ENCODE results near the gene NTRK3. TPM values are rescaled to one million over a fixed set of nuclear protein-coding genes. Genes with fewer than 3 reads are reported as not detected.

NTRK3 gene
- total RNA-seq, 1 donor from 2014 or later = not detected

- TF ChIP-seq CTCF (conservative IDR thresholded peaks at IDR 0.05; ENCODE audit: low read depth, low read length) = no peak
Measured at GRCh38 chr15:88048237-88048636, 208.3 kb downstream of the NTRK3 start.

GRCh38 chr15:88046576-88047129, 209.9 kb downstream of the NTRK3 start:
- H3K4me3 ChIP-seq (ENCODE audit: low read depth, low read length) = no peak overlapping the region
- no peak for TF ChIP-seq CTCF (conservative IDR thresholded peaks at IDR 0.05; ENCODE audit: low read depth, low read length)
- DNase-seq (ENCODE audit: low read depth) = no peak

More at GRCh38 chr15:88048237-88048636, 208.3 kb downstream of the NTRK3 start:
- DNase-seq (ENCODE audit: low read depth) = no peak
- H3K4me3 ChIP-seq (ENCODE audit: low read depth, low read length) = no peak overlapping the region

GRCh38 chr15:88043396-88043795, 213.1 kb downstream of the NTRK3 start:
- no peak for TF ChIP-seq CTCF (conservative IDR thresholded peaks at IDR 0.05; ENCODE audit: low read depth, low read length)
- DNase-seq (ENCODE audit: low read depth) = no peak

GRCh38 chr15:88042047-88042446, 214.5 kb downstream of the NTRK3 start:
- no peak overlapping the region for H3K4me3 ChIP-seq (ENCODE audit: low read depth, low read length)
- DNase-seq (ENCODE audit: low read depth) = no peak

More at GRCh38 chr15:88043396-88043795, 213.1 kb downstream of the NTRK3 start:
- H3K4me3 ChIP-seq (ENCODE audit: low read depth, low read length) = no peak overlapping the region

GRCh38 chr15:88040516-88040915, 216.0 kb downstream of the NTRK3 start:
- H3K4me3 ChIP-seq (ENCODE audit: low read depth, low read length) = no peak overlapping the region
- no peak for DNase-seq (ENCODE audit: low read depth)
- no peak for TF ChIP-seq CTCF (conservative IDR thresholded peaks at IDR 0.05; ENCODE audit: low read depth, low read length)

More at GRCh38 chr15:88042047-88042446, 214.5 kb downstream of the NTRK3 start:
- TF ChIP-seq CTCF (conservative IDR thresholded peaks at IDR 0.05; ENCODE audit: low read depth, low read length) = no peak

GRCh38 chr15:88038261-88038660, 218.3 kb downstream of the NTRK3 start:
- no peak for TF ChIP-seq CTCF (conservative IDR thresholded peaks at IDR 0.05; ENCODE audit: low read depth, low read length)

GRCh38 chr15:88036154-88036839, 220.2 kb downstream of the NTRK3 start:
- H3K4me3 ChIP-seq (ENCODE audit: low read depth, low read length) = no peak overlapping the region
- no peak for DNase-seq (ENCODE audit: low read depth)
- TF ChIP-seq CTCF (conservative IDR thresholded peaks at IDR 0.05; ENCODE audit: low read depth, low read length) = no peak

More at GRCh38 chr15:88038261-88038660, 218.3 kb downstream of the NTRK3 start:
- no peak for DNase-seq (ENCODE audit: low read depth)
- H3K4me3 ChIP-seq (ENCODE audit: low read depth, low read length) = no peak overlapping the region

Data from epithelial cell of proximal tubule (primary cell).